ENCODE data around the gene RAPGEF1. TPM values are rescaled to one million over a fixed set of nuclear protein-coding genes. Genes with fewer than 3 reads are reported as not detected.

Gene RAPGEF1
- total and polyA plus RNA-seq, 2 of the 13 experiments (the other 11 are each of a cell fraction or from before 2014, with no cell fraction given), result 21.2 to 38.9 TPM

- TF ChIP-seq SRSF1 (optimal IDR thresholded peaks at IDR 0.05; ENCODE audit: low read depth, low read length) (no peak), ZNF563 (CRISPR knock-in tag; IDR thresholded peaks at IDR 0.05) (no peak), ZFP1 (CRISPR knock-in tag; IDR thresholded peaks at IDR 0.05) (no peak), BCLAF1 (IDR thresholded peaks at IDR 0.05) (no peak), CEBPB (IDR thresholded peaks at IDR 0.05; ENCODE audit: borderline replicate concordance, low read depth, low read length) (no peak), BATF2 (CRISPR knock-in tag; IDR thresholded peaks at IDR 0.05) (no peak), CREB1 (IDR thresholded peaks at IDR 0.05) (no peak), CREB1 (CRISPR knock-in tag; IDR thresholded peaks at IDR 0.05) (no peak), ZNF383 (CRISPR knock-in tag; IDR thresholded peaks at IDR 0.05; ENCODE audit: borderline replicate concordance) (no peak), CREM (IDR thresholded peaks at IDR 0.05) (no peak), CREM (CRISPR knock-in tag; IDR thresholded peaks at IDR 0.05) (no peak), SALL1 (CRISPR knock-in tag; IDR thresholded peaks at IDR 0.05) (0 out of 2 replicates have a peak, but pooled peaks have one; percentile 9), CAMTA2 (CRISPR knock-in tag; IDR thresholded peaks at IDR 0.05; ENCODE audit: borderline replicate concordance) (no peak), FOXC1 (CRISPR knock-in tag; IDR thresholded peaks at IDR 0.05; ENCODE audit: borderline replicate concordance) (no peak; the same call in 1 of the 2 replicates), ZNF652 (CRISPR knock-in tag; IDR thresholded peaks at IDR 0.05; ENCODE audit: borderline replicate concordance, low read depth) (no peak), TERF1 (CRISPR knock-in tag; IDR thresholded peaks at IDR 0.05) (no peak), ZNF672 (CRISPR knock-in tag; IDR thresholded peaks at IDR 0.05) (no peak), ZNF891 (CRISPR knock-in tag; IDR thresholded peaks at IDR 0.05) (no peak), ZSCAN25 (CRISPR knock-in tag; IDR thresholded peaks at IDR 0.05) (peak; percentile 97), ZBTB8A (CRISPR knock-in tag; IDR thresholded peaks at IDR 0.05; ENCODE audit: borderline replicate concordance, low read depth) (no peak)
- TF ChIP-seq, protein P1, sequence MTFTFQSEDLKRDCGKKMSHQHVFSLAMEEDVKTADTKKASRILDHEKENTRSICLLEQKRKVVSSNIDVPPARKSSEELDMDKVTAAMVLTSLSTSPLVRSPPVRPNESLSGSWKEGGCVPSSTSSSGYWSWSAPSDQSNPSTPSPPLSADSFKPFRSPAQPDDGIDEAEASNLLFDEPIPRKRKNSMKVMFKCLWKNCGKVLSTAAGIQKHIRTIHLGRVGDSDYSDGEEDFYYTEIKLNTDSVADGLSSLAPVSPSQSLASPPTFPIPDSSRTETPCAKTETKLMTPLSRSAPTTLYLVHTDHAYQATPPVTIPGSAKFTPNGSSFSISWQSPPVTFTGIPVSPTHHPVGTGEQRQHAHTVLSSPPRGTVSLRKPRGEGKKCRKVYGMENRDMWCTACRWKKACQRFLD (CRISPR knock-in tag; IDR thresholded peaks at IDR 0.05; ENCODE audit: borderline replicate concordance), result no peak
- TF ChIP-seq, protein P2, sequence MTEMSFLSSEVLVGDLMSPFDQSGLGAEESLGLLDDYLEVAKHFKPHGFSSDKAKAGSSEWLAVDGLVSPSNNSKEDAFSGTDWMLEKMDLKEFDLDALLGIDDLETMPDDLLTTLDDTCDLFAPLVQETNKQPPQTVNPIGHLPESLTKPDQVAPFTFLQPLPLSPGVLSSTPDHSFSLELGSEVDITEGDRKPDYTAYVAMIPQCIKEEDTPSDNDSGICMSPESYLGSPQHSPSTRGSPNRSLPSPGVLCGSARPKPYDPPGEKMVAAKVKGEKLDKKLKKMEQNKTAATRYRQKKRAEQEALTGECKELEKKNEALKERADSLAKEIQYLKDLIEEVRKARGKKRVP (CRISPR knock-in tag; IDR thresholded peaks at IDR 0.05), result no peak
Observed at GRCh38 chr9:131529597-131530545, 210.0 kb downstream of the RAPGEF1 start (continued).
